ENCODE data around the gene RNF144B.

GRCh38 chr6:18339599-18339998 lies 47.6 kb upstream of the RNF144B start:
- TF ChIP-seq CTCF (IDR thresholded peaks at IDR 0.05 in 4 of 5, conservative IDR thresholded peaks at IDR 0.05 in 1 of 5) = no peak
- TF ChIP-seq POLR2A (IDR thresholded peaks at IDR 0.05) = no peak
